ENCODE data around the gene SLC25A24. TPM values are rescaled to one million over a fixed set of nuclear protein-coding genes. Genes with fewer than 3 reads are reported as not detected.
A peak's percentile ranks its signal among the peaks of the same experiment; 100 is the strongest.
"Not testable (repeated sequence)": the region's sequence is repeated elsewhere in the genome, so short reads cannot be mapped to it uniquely, and the experiment has no call there.

The SLC25A24 gene
- total RNA-seq, 2 donors from 2014 or later: 8.8 to 17.3 TPM

- Mint-ChIP-seq H3K9me3 (peaks cover 3% of the 10 kb centered on the region), H3K4me1 (ENCODE audit: low read depth in 2 of 2) (peaks cover 5 to 10% of the 10 kb centered on the region in 2 donors), H3K4me3 (no peak overlapping the region), H3K27ac (no peak overlapping the region), H3K27me3 (no peaks in the 10 kb centered on the region), H3K36me3 (peaks cover 43% of the 10 kb centered on the region)
- DNase-seq (ENCODE audit: low spot score): no peak
- ATAC-seq: no peak
Measured at GRCh38 chr1:108142258-108142657, 57.9 kb downstream of the SLC25A24 start.

- Mint-ChIP-seq H3K4me3 (no peak overlapping the region), H3K9me3 (peaks cover 3% of the 10 kb centered on the region), H3K27me3 (no peaks in the 10 kb centered on the region), H3K27ac (no peak overlapping the region), H3K36me3 (peaks cover 37% of the 10 kb centered on the region), H3K4me1 (ENCODE audit: low read depth in 2 of 2) (peaks cover 5 to 10% of the 10 kb centered on the region in 2 donors)
- DNase-seq (ENCODE audit: low spot score) (no peak), ATAC-seq (peak in 1 of 2 donors; percentile 49)
Measured at GRCh38 chr1:108141621-108142020, 58.5 kb downstream of the SLC25A24 start.

- Mint-ChIP-seq H3K27me3 (no peaks in the 10 kb centered on the region), H3K27ac (no peak overlapping the region), H3K4me1 (ENCODE audit: low read depth in 2 of 2) (peaks cover 5 to 10% of the 10 kb centered on the region in 2 donors), H3K9me3 (peaks cover 1% of the 10 kb centered on the region), H3K36me3 (peaks cover 30% of the 10 kb centered on the region), H3K4me3 (no peak overlapping the region)
- ATAC-seq (no peak), DNase-seq (ENCODE audit: low spot score) (no peak)
Measured at GRCh38 chr1:108140936-108141335, 59.2 kb downstream of the SLC25A24 start.

GRCh38 chr1:108140177-108140576 lies 60.0 kb downstream of the SLC25A24 start:
- Mint-ChIP-seq H3K4me1 (ENCODE audit: low read depth in 2 of 2) (peaks cover 5 to 10% of the 10 kb centered on the region in 2 donors), H3K36me3 (peaks cover 27% of the 10 kb centered on the region), H3K27ac (no peak overlapping the region), H3K4me3 (no peak overlapping the region), H3K9me3 (no peaks in the 10 kb centered on the region), H3K27me3 (no peaks in the 10 kb centered on the region)
- ATAC-seq (no peak), DNase-seq (ENCODE audit: low spot score) (no peak)

- ATAC-seq; H3K27ac Mint-ChIP-seq; H3K27me3 Mint-ChIP-seq; H3K4me1 Mint-ChIP-seq (ENCODE audit: low read depth in 2 of 2); H3K9me3 Mint-ChIP-seq; H3K4me3 Mint-ChIP-seq; DNase-seq (ENCODE audit: low spot score): not testable (repeated sequence)
- H3K36me3 Mint-ChIP-seq: peaks cover 27% of the 10 kb centered on the region
Measured at GRCh38 chr1:108139555-108139954, 60.6 kb downstream of the SLC25A24 start.

GRCh38 chr1:108133148-108133547 lies 67.0 kb downstream of the SLC25A24 start:
- not testable (repeated sequence) for H3K9me3 Mint-ChIP-seq; DNase-seq (ENCODE audit: low spot score); H3K27ac Mint-ChIP-seq; H3K4me1 Mint-ChIP-seq (ENCODE audit: low read depth in 2 of 2); H3K4me3 Mint-ChIP-seq; H3K27me3 Mint-ChIP-seq; ATAC-seq
- peaks cover 10% of the 10 kb centered on the region for H3K36me3 Mint-ChIP-seq

GRCh38 chr1:108132367-108132766 lies 67.8 kb downstream of the SLC25A24 start:
- H3K27ac Mint-ChIP-seq, ATAC-seq, H3K9me3 Mint-ChIP-seq: not testable (repeated sequence)

GRCh38 chr1:108131281-108131680 lies 68.9 kb downstream of the SLC25A24 start:
- not testable (repeated sequence) for H3K4me3 Mint-ChIP-seq; H3K27ac Mint-ChIP-seq; H3K9me3 Mint-ChIP-seq; H3K4me1 Mint-ChIP-seq (ENCODE audit: low read depth in 2 of 2); DNase-seq (ENCODE audit: low spot score); H3K27me3 Mint-ChIP-seq; ATAC-seq; H3K36me3 Mint-ChIP-seq

More at GRCh38 chr1:108132367-108132766, 67.8 kb downstream of the SLC25A24 start:
- H3K4me3 Mint-ChIP-seq; H3K36me3 Mint-ChIP-seq; H3K4me1 Mint-ChIP-seq (ENCODE audit: low read depth in 2 of 2); H3K27me3 Mint-ChIP-seq; DNase-seq (ENCODE audit: low spot score): not testable (repeated sequence)

GRCh38 chr1:108130794-108131193 lies 69.3 kb downstream of the SLC25A24 start:
- Mint-ChIP-seq H3K4me1 (ENCODE audit: low read depth in 2 of 2) (no peaks in the 10 kb centered on the region), H3K4me3 (no peak overlapping the region), H3K27ac (no peak overlapping the region), H3K36me3 (peaks cover 7% of the 10 kb centered on the region), H3K27me3 (no peaks in the 10 kb centered on the region), H3K9me3 (peaks cover 3% of the 10 kb centered on the region)
- DNase-seq (ENCODE audit: low spot score) (no peak), ATAC-seq (no peak)

GRCh38 chr1:108129999-108130398 lies 70.1 kb downstream of the SLC25A24 start:
- Mint-ChIP-seq H3K27ac (no peak overlapping the region), H3K9me3 (peaks cover 3% of the 10 kb centered on the region), H3K4me3 (no peak overlapping the region), H3K4me1 (ENCODE audit: low read depth in 2 of 2) (peaks cover 3 to 4% of the 10 kb centered on the region in 2 donors), H3K27me3 (no peaks in the 10 kb centered on the region), H3K36me3 (peaks cover 7% of the 10 kb centered on the region)
- no peak for DNase-seq (ENCODE audit: low spot score)
- no peak for ATAC-seq

- no peaks in the 10 kb centered on the region for H3K27me3 Mint-ChIP-seq
- peak; percentile 76 for DNase-seq (ENCODE audit: low spot score)
- H3K4me3 Mint-ChIP-seq: no peak overlapping the region
- peak; percentile 85 to 86 for ATAC-seq
- H3K9me3 Mint-ChIP-seq: no peaks in the 10 kb centered on the region
- no peaks in the 10 kb centered on the region for H3K36me3 Mint-ChIP-seq
- H3K27ac Mint-ChIP-seq: no peak overlapping the region
- H3K4me1 Mint-ChIP-seq (ENCODE audit: low read depth in 2 of 2): peaks cover 11 to 12% of the 10 kb centered on the region in 2 donors
Measured at GRCh38 chr1:108125312-108126138, 74.6 kb downstream of the SLC25A24 start.

- Mint-ChIP-seq H3K4me1 (ENCODE audit: low read depth in 2 of 2) (peaks cover 16% of the 10 kb centered on the region in 2 donors), H3K27me3 (no peaks in the 10 kb centered on the region), H3K4me3 (no peak overlapping the region), H3K9me3 (no peaks in the 10 kb centered on the region), H3K27ac (peak overlapping the region in 1 of 2 donors; percentile 16), H3K36me3 (no peaks in the 10 kb centered on the region)
- DNase-seq (ENCODE audit: low spot score): no peak
- ATAC-seq: no peak
Measured at GRCh38 chr1:108124622-108125311, 75.4 kb downstream of the SLC25A24 start.

GRCh38 chr1:108124023-108124422 lies 76.1 kb downstream of the SLC25A24 start:
- Mint-ChIP-seq H3K4me1 (ENCODE audit: low read depth in 2 of 2) (peaks cover 20 to 22% of the 10 kb centered on the region in 2 donors), H3K4me3 (no peak overlapping the region), H3K9me3 (no peaks in the 10 kb centered on the region), H3K36me3 (no peaks in the 10 kb centered on the region), H3K27me3 (no peaks in the 10 kb centered on the region), H3K27ac (peak overlapping the region in 1 of 2 donors; percentile 16)
- no peak for ATAC-seq
- no peak for DNase-seq (ENCODE audit: low spot score)

Data from natural killer cell treated with Interleukin-12 subunit alpha and Interleukin-12 subunit beta and Interleukin-15 and Interleukin-18, amount 100 ng/mL, for 72 hours (primary cell).